Central memory CD4-positive, alpha-beta T cell (primary cell): ENCODE data around the gene AMH.
A peak's percentile ranks its signal among the peaks of the same experiment; 100 is the strongest.
"Not testable (repeated sequence)": the region's sequence is repeated elsewhere in the genome, so short reads cannot be mapped to it uniquely, and the experiment has no call there.

ENCODE experiments used
- DNase-seq: peaks from one replicate; pipeline ENCODE4 v3.0.0; 2022
- total RNA-seq, 3 experiments: gene quantifications; one replicate each; lab custom pipeline; 2026; lab: John Stamatoyannopoulos, UW

Gene AMH
- 2.1 to 2.9 (median 2.5) reads per million in 3 experiments for total RNA-seq

DNA sequence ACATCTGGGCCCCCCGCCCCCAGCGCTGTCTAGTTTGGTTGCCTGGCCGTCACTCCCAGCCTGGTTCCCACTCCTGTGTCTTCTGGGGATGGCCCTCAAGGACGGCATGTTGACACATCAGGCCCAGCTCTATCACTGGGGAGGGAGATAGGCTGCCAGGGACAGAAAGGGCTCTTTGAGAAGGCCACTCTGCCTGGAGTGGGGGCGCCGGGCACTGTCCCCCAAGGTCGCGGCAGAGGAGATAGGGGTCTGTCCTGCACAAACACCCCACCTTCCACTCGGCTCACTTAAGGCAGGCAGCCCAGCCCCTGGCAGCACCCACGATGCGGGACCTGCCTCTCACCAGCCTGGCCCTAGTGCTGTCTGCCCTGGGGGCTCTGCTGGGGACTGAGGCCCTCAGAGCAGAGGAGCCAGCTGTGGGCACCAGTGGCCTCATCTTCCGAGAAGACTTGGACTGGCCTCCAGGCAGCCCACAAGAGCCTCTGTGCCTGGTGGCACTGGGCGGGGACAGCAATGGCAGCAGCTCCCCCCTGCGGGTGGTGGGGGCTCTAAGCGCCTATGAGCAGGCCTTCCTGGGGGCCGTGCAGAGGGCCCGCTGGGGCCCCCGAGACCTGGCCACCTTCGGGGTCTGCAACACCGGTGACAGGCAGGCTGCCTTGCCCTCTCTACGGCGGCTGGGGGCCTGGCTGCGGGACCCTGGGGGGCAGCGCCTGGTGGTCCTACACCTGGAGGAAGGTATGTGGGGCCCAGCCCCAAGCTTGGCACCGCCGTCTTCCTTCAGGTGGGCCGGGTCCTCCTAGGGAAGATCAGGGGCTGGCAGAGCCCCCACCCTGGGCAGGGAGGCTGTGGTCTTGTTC, at the start of gene AMH:
TSS of gene AMH (plus strand) at position 314 of the 857 bp plus-strand sequence. CDS start at position 324, 10 bp downstream.
- no peak for DNase-seq

DNA sequence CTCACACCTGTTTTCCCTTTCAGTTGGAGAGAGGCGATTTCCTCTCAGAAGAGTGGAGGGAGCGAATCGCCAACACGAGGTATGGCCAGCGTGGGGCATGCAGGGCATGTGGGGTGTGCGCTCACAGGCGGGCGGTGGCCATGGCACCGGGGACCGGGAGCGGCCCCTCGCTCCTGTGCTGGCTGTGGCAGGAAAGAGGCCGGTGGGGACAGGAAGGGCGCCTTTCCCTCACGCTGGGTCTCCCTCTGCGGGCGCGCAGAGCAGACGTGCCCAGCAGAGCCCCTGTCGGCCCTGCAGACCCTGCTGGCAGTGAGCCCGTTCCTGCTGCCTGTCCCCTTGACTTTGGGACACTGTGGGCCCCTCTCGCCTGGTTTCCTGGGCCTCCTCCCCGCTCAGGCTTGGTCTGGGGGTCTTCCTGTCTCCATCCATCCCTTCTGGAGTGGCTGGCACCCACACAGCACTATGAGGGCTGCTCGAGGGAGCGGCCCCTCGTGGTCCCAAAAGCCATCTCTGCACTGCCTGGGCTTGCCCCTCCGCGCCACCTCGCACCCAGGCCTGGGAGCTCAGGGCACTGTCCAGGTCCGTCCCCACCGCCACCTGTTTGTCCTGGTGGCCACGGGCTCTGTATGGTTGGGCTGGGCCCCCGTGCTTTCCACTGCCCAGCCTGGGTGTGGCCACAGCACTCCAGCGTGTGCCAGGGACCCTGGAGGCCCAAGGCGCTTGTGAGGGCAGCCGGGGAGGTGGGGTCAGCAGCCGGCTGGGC, 49.1 kb upstream of the AMH start:
- DNase-seq: no peak

DNA sequence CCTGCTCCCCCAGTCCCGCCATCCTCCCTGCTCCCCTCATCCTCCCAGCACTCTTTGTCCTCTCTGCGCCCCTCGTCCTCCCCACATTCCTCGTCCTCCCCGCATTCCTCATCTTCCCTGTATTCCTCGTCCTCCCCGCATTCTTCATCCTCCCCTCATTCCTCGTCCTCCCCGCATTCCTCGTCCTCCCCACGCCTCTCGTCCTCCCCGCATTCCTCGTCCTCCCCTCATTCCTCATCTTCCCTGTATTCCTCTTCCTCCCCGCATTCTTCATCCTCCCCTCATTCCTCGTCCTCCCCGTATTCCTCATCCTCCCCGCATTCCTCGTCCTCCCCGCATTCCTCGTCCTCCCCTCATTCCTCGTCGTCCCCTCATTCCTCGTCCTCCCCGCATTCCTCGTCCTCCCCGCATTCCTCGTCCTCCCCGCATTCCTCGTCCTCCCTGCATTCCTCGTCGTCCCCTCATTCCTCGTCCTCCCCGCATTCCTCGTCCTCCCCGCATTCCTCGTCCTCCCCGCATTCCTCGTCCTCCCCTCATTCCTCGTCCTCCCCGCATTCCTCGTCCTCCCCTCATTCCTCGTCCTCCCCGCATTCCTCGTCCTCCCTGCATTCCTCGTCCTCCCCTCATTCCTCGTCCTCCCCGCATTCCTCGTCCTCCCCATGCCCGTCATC, 48.4 kb upstream of the AMH start:
- not testable (repeated sequence) for DNase-seq

DNA sequence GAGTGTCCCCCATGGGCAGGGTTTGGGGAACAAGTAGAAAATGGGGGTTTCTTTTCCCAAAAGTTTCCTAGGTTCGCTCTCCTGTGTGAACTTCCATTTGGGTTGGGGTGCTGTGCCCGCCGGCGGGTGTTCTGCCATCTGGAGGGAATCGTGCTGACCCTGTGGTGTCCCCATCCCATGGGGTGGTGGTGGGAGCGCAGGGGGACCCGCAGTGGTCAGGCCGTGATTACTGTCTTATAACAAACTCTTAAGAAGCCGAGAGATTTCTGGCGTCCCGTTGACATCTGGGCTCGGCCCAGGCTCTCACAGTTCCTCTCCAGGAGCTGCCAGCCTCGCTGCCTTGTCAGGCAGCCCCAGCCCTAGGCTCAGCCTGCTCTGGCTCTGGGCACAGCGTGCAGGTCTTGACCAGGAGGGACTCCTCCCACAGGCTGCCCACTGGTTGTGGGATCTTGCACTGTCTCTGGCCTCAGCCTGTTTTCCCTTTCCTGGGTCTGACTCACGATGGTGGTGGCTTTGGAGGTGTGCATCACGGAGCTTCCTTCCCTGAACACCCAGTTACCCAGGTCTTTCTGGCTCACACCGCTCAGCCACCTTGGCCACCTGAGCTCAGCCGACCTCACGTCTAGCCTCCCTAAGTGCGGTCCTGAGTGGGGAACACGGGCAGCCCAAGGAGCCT, 47.5 kb upstream of the AMH start:
- no peak for DNase-seq

DNA sequence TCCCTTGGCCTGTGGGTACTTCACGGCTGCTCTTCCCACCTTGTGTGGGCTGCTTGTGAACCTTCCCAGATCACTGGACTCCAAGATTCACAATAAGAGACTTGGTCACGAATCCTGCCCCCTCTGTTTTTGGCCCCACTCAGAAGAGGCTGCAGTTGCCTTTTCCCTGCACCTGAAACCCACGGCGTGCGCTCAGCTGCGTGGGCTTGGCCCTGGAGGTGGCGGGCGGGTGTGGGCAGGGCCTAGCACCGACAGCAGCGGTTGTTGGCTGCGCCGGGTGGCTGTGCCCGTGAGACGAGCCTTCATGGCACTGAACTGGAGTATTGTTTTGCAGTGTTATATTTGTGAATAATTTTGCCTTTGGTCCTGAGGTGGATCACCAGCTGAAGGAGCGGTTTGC, 46.8 kb upstream of the AMH start:
- DNase-seq: no peak

DNA sequence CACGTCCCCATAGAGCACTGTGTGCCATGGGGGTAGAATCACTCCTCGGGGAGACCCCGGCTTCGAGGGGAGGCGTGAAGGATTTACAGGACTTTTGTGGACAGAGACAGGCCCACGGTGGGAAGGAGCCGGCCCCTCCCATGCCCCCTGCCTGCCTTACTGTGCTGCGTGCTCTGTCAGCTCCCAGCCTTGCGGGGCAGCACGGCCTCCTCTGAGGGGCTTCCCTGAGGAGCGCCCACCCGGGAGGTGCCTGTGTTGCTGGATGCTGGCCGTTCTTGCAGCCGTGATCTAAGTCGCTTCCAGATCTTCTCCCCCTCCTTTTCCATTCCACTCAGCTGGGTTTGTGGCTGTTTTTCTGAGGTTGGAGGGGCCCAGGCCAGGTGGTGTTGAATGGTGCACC, 42.1 kb upstream of the AMH start:
- DNase-seq: no peak

DNA sequence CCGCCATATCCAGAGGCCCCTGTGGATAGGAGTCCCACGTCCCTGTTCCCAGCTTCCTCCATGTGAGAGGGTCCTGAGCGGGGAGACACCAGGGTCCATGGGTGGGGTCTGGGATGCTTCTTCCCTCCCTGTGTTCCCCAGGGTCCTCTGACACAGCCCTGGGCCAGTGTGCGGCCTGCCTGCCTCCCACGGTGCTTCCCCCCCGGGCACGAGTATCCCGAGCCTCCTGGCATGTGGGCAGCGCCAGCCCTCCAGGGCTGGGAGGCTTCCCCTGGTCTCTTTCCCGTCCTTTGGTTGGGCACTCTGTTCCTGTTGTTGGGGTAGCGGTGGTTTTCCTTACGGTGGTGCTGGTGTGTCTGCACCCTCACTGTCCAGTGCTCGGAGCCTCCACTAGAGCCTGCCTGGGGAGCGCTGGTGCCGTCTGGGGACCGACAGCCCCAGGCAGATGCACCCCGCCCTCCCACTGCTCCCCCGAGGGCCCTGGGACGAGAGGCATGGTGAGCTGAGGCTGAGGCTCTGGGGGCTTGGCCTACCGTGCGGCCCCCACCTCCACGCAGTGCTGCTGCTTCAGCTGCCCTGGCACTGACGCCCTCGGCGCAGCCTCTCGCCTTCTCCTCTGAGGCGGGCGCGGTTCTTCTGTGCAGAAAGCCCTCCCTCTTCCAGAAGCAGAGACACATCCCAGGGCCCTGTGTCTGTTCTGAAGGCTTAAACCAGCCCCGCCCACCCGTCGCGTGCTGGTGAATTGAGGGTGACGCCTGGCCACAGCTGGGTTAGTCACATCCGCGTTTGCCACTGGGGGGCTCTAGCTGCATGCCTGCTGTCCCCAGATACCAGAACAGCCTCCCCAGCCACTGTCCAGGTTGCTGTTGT, 40.9 kb upstream of the AMH start:
- DNase-seq: no peak

DNA sequence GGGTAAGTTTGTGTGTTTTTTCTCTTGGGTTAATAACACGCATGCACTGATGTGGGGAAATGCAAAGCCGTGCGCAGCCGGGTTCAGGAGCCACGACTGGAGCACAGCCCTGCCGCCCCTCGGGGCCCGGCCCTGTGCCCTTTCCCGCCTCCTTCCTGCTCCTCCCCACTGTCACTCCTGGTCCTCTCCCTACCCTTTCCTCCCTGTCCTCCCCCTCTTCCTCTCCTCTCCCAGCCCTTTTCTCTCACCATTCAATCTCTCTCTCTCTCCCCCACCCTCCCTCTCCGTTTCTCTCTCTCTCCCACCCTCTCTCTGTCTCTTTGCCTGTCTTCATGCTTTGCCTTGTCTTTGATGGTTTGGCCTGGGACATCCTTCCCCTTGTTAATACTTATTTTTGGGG, 40.1 kb upstream of the AMH start:
- DNase-seq: no peak

DNA sequence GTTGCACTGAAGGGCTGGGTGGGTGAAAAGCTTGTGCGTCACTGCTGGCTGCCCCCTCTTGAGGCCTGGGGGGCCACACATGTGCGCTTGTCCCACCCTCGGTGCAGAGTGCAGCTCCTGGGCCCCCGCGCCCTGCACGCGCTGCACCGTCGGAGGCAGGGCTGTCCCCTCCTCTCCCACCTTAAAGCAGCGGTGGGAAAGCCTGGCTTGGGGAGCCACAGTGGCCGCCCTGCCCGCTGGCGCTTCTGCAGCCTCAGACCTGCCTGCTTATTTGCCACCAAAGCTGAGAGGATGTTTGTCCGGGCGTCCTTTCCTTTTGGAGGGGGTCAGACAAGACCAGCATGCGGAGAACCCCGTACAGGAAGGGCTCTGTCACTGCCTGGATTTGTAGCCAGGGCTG, 39.7 kb upstream of the AMH start:
- no peak for DNase-seq

DNA sequence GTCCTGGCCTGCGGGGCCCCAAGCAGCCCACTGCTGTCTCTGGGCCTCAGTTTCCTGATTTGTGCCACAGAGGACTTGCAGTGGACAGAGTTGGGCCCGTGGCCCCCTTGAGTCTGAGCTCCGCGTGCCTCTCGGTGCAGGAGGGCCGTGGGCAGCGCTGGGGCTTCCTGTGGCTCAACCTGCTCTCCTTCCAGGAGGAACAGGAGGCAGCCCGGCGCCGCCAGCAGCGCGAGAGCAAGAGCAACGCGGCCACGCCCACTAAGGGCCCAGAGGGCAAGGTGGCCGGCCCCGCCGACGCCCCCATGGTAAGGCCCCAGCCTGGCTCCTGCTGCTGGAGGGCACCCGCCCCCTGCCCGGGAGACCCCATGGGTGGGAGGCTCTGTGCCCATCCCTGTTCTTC, 38.9 kb upstream of the AMH start:
- DNase-seq: no peak

DNA sequence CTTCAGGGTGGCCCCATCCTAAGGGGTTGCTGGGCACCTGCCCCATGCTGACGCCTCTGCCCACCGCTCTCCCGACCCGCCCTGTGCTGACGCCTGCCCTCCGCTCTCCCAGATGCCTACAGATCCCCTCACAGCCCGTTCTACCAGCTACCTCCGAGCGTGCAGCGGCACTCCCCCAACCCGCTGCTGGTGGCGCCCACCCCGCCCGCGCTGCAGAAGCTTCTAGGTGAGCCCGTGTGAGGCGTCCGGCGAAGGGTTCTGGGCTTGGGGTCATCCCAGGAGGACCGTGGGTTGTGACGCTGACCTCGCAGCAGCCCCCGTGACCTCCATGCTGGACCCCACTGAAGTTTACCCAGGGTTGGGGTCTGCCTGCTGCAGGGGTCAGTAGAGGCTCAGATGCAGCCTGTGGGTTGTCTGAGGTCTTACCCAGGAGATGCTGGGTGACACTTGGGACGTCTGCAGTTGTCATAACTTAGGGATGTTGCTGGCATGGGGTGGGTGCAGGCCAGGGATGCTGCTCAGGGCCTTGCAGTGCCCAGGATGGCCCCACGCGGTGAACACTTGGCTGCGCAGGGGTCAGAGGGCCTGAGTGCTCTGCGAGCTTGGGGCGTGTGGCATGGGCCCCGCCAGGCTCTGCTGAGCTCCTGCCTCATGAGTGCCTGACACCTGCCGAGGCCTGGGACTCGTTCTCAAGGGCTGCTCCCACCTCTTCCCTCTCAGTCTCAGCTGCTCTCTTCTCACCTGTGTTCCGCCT, 38.0 kb upstream of the AMH start:
- no peak for DNase-seq

DNA sequence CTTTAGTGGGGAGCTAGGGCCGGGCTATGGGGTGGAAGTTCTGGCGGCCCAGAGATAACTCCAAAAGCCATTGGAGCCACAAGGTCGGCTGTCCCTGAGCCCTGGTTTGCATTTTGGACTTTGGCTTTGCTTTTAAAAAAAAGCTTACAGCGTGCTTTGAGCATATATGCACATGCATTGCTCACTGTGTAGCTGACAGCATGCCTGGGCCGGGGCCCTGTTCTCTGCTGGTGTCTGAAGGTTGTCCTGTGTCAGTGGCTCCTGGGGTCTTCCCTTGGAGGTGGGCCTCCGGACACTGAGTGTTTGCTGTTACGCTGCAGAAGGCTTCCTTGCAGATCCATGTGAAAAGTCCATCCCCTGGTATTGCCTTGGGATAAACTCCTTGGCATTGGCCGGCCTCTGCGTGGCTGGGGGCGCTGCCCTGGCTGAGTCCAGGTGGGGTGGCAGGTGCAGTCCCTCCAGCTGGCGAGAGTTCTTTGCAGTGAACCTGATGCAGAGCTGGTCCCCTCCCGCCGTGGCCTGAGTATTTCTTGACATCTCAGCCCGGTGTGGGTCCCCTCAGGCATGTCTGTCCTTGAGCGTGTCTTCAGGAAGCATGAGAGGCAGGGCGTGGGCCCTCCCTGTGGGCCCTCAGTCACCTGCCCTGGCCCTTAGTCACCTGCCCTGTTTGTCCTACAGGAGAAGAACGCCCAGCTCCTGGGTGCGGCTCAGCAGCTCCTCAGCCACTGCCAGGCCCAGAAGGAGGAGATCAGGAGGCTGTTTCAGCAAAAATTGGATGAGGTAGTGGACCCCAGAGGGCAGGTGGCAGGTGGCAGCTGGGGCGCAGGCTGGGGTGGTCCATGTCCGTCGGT, 36.0 kb upstream of the AMH start:
- DNase-seq: no peak

DNA sequence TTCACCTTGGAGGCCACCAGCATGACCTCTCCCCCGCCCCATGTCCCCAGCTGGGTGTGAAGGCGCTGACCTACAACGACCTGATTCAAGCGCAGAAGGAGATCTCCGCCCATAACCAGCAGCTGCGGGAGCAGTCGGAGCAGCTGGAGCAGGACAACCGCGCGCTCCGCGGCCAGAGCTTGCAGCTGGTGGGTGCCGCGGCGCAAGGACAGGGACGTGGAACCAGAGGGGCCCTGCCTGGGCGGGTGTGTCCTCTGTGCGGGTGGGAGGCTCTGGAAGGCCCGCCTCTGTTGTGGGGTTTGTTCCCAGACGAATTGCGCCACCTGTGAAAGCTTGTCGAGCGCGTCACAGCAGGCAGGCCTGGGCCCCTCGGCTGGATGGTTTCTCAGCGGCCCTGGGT, 35.3 kb upstream of the AMH start:
- no peak for DNase-seq

DNA sequence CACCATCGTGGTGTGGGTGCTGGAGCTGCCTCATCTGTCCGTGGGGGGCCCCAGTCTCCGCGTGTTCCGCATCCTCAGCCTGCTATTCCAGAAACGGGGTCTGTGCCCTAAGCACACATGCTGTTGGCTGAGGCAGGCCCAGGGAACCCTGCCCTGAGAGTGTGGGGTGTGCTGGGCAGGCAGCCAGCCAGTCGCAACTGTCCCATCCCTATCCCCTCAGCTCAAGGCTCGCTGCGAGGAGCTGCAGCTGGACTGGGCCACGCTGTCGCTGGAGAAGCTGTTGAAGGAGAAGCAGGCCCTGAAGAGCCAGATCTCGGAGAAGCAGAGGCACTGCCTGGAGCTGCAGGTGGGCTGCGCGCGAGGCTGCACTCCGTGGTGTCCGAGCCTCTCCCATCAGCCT, 34.9 kb upstream of the AMH start:
- no peak for DNase-seq

DNA sequence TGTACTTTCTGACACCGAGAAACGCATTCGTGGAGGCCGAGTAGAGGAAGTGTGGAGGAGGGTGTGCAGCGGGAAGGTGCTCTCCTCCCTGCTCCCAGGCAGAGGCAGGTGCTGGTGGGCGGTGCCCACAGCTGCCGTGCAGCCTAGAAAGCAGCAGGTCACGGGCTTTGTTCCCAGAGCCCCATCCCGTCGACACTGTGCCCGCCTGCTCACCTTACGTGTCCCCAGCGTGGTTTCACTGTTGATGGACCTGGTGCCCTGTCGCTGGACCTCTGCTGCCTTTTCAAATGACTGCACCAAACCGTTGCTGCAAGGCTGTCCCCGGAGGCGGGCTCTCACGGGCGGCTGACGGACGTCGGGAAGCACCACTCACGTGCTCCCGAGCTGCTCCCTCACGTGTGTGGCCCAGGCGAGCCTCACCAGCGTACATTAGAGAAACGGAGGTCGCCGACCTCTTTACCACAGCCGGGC, 33.8 kb upstream of the AMH start:
- peak; percentile 42 for DNase-seq

DNA sequence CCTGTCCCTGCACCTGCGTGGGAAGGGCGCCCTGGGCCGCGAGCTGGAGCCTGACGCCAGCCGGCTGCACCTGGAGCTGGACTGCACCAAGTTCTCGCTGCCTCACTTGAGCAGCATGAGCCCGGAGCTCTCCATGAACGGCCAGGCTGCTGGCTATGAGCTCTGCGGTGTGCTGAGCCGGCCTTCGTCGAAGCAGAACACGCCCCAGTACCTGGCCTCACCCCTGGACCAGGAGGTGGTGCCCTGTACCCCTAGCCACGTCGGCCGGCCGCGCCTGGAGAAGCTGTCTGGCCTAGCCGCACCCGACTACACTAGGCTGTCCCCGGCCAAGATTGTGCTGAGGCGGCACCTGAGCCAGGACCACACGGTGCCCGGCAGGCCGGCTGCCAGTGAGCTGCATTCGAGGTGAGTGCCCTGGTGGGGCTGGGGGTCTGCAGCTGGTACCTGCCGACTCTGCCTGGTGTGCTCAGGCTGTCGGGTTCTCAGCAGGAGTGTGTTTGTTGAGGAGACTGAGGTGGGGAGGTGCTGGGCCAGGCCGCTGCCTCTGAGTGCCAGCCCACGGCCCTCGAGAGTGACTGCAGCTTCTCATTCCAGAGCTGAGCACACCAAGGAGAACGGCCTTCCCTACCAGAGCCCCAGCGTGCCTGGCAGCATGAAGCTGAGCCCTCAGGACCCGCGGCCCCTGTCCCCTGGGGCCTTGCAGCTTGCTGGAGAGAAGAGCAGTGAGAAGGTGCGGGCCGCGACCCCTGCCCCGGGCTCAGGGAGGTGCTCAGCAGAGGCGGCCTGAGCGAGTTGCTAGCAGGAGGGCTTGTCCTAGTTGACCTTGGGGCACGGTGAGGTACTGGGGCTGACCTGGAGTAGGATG, 32.5 kb upstream of the AMH start:
- DNase-seq: no peak

DNA sequence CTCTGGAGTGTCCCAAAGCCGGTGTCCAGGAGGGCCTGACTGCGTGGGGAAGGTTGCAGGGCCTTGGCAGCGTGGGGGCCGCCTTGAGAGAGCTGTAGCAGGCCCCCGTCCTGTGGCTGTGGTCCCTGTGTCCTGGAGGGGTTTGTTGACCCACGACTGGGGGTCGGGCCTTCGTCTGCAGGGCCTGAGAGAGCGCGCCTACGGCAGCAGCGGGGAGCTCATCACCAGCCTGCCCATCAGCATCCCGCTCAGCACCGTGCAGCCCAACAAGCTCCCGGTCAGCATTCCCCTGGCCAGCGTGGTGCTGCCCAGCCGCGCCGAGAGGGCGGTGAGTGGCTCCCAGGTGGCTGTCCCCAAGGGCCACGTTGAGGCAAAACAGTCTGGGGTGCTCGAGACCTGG, 31.5 kb upstream of the AMH start:
- no peak for DNase-seq

DNA sequence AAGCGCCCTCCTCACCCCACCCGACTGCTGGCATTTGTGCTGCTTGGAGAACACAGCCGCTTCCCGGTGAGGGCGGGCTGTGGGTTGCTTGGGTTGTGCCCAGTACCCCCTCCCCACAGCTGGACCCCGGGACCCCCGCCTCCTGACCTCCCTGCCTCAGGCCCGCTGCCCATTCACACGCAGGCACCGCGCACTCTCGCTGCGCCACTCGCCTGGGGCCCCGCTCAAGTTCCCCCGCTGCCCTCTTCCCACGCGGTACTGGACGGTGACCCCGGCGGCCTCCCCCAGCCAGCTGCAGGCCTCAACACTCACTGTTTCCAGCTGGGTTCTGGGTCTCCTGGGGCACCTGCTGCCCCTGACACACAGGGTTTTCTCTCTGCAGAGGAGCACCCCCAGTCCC, 29.4 kb upstream of the AMH start:
- no peak for DNase-seq

DNA sequence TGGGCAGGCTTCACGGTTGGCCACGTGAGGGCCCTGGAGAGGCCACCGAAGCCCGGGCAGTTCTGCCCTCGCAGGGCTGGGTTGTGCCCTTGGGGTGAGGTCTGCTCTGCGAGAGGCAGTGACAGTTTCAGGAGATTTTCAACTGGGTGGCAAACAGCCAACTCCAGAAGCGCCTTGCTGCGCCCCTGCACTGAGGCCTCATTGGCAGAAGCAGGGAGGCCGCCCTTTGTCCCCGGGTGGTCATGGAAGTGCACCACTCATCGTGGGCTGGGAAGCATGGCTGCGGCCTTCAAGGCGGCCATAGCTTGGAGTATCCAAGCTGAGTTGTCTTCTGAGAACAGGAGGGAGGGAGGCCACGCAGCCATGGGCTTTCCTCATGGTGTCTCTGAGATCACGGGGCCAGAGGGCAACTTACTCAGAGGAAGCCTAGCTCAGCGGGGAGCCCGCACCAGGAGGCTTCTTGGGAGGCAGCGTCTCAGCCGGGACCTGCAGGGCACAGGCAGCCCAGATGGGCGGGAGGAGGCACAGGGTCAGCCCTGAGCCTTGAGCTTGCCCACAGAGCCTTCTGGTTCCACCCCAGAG, 27.8 kb upstream of the AMH start:
- no peak for DNase-seq
